Stimulated activated CD8-positive, alpha-beta memory T cell treated with anti-CD3 and anti-CD28 coated beads, Interleukin-15, amount 100 ng/mL, for 1 hour (primary cell): ENCODE results near the gene ZNF367.
"Not testable (repeated sequence)": the region's sequence is repeated elsewhere in the genome, so short reads cannot be mapped to it uniquely, and the experiment has no call there.

Experiments
- DNase-seq: peaks from one replicate; pipeline ENCODE4 v3.0.0-alpha.2; 2020; ENCODE audit warnings: low read depth

ZNF367 gene

GRCh38 chr9:96361668-96362067 lies 56.5 kb downstream of the ZNF367 start:
- DNase-seq, result no peak

- no peak for DNase-seq
These were observed 57.2 kb downstream of the ZNF367 start for GRCh38 chr9:96360976-96361375.

- DNase-seq, result not testable (repeated sequence)
These were observed 57.6 kb downstream of the ZNF367 start for GRCh38 chr9:96360523-96360922.

GRCh38 chr9:96350866-96351265 lies 67.3 kb downstream of the ZNF367 start:
- no peak for DNase-seq

DNA sequence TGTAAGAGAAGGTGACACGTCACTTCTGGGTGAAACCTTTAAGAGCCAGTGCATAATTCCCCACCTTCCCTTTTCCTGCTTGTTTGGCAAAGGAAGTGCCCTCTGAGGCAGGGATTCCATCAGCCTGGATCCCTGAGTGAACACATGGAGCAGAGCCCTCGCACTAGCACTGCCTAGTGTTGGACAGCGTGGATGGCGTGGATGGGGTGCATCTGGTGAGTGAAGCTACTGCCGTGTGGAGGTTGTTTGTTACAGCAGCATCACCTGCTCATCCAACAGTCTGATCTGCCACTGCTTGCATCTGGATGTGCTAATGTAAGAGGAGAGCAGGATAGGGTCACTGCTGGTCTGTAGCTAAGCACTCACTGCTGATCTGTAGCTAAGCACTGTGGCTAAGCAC lies 69.9 kb downstream of the ZNF367 start:
- DNase-seq, result no peak

GRCh38 chr9:96345551-96345950 lies 72.6 kb downstream of the ZNF367 start:
- no peak for DNase-seq

- no peak for DNase-seq
These were observed 73.6 kb downstream of the ZNF367 start for GRCh38 chr9:96344458-96345180.

DNA sequence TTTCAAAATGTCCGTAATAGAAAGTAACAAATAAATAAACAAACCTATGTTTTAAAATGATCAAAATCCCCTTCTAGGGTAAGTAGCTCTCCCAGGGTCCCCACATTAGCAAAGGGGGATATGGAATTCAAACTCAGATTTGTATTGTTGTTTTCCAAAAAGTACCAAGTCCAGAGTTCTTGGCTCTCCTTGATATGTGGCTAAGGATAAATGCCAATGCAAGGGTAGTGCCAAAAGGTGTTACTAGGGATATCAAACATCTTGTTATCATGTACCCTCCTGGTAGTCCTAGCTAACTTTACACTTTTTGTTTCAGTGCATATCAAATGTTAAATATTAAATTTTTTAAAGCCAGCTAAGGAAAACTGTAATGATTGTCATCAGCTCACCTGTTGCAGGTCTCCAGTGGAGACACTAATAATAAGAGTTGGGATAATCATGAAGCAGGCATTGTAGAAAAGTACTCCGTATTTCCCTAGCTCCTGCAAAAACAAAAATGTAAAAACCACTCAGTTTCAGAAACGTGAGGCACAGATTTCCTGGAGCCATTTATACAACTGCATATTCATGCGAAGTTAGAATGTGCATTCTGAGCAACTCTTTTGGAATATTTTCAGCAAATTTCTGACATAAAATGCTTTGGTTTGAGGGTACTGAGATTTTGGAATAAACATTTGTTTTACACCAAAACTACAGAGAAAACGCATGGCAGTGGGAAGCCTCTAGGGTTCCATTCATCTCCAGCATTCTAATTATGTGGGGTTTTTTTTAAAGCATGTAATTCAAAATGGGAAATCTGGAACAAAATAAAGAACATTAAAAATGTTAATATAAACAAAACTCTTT lies 74.4 kb downstream of the ZNF367 start:
- no peak for DNase-seq

DNA sequence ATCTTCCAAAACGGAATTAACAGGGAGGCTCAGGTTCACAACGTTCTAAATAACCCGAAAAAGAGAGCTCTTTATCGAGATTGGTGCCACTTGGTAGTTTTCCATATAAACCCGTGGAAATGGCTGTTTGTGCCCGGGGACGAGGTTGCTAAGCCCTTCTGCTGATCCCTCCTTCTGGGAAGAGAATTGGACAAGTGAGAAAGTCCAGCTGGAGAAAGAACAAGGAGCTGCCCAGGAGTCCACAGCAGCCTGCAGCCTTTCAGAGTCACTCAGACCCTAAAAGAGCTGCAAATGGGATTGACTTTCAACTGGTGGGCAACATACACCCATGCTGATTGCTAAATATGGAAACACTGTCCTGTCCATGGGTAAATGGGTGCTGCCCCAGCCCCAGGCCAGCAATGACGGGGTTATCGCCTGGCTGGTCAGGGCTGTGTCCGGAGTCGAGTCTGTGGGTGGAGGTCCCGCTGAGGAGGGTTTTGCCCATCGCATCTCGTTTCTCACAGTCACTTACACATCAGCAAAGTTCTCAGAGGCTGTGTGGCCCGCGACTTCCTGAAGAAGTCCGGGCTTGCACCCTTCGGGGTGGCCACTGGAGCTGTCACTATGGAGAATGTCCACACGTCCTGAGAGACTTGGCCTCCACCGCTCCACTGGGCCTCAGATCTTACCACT lies 75.5 kb downstream of the ZNF367 start:
- DNase-seq, result no peak

DNA sequence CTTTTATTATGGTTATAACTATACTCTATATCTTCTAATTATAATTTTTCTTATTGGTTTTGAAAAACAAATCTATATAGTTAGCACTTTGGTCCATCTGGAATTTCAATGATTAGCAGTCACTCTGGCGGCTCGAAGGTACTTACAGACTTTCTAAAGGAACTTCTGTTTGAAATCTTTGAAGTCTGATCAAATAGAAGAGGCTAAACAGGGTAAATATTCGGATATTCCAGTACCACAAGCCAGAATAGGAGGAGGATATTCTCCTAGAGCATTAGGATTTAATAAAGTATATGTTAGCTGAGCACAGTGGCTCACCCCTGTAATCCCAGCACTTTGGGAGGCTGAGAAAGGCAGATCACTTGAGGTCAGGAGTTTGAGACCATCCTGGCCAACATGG lies 77.5 kb downstream of the ZNF367 start:
- DNase-seq, result no peak

- no peak for DNase-seq
These were observed 79.9 kb downstream of the ZNF367 start for GRCh38 chr9:96338299-96338698.
